ENCODE results near the gene GHR.

GRCh38 chr5:42564689-42565356 lies 141.6 kb downstream of the GHR start:
- TF ChIP-seq CTCF (optimal IDR thresholded peaks at IDR 0.05 in 1 of 3, IDR thresholded peaks at IDR 0.05 in 1 of 3, conservative IDR thresholded peaks at IDR 0.05 in 1 of 3; ENCODE audit: extremely low read depth in 1 of 3, insufficient read depth in 2 of 3, low read length in 3 of 3) (no peak), EZH2 (IDR thresholded peaks at IDR 0.05; ENCODE audit: low read length) (no peak)
